GM12878 (cell line): ENCODE measurements around the gene CALN1.

Experiments
- EP300 ChIP-seq, 2 experiments: fragments of 150-350 bp in 1 of 2; IDR thresholded peaks; 2 replicates each; pipeline ENCODE4 v1.6.1; 2011 to 2012; ENCODE audit warnings: low read depth in 2 of 2, low read length in 2 of 2, borderline replicate concordance in 1 of 2, improper control_type of control experiment in 1 of 2, inconsistent platforms in 1 of 2; ENCODE audit not compliant: control insufficient read depth in 1 of 2
- ETV6 ChIP-seq, 2 experiments: fragments of 450-650 bp in 1 of 2; IDR thresholded peaks in 1 of 2; conservative IDR thresholded peaks in 1 of 2; 2 replicates each; pipeline ENCODE4 v1.6.1; 2014; ENCODE audit warnings: antibody characterized with exemption in 1 of 2, borderline replicate concordance in 1 of 2, low read depth in 1 of 2, mild to moderate bottlenecking in 1 of 2, moderate library complexity in 1 of 2
- KDM1A ChIP-seq: fragments of 200-600 bp; sonication (generic); IDR thresholded peaks from 2 replicates; pipeline ENCODE4 v1.6.1; 2016; ENCODE audit warnings: borderline replicate concordance
- POLR2AphosphoS5 ChIP-seq: IDR thresholded peaks from 2 replicates; pipeline ENCODE4 v1.6.1; 2011; ENCODE audit warnings: mild to moderate bottlenecking, low read length, inconsistent platforms
- RAD51 ChIP-seq: fragments of 450-650 bp; IDR thresholded peaks from 2 replicates; pipeline ENCODE4 v1.6.1; 2016; ENCODE audit warnings: moderate library complexity, mild to moderate bottlenecking, inconsistent platforms
- RBBP5 ChIP-seq: fragments of 200-600 bp; sonication (generic); conservative IDR thresholded peaks from 2 replicates; pipeline ENCODE4 v1.6.1; 2016
- SMAD1 ChIP-seq: fragments of 450-650 bp; IDR thresholded peaks from 2 replicates; pipeline ENCODE4 v1.6.1; 2018; ENCODE audit warnings: mild to moderate bottlenecking, low read depth; ENCODE audit not compliant: partially characterized antibody
- TF ChIP-seq, protein P1 (sequence below), 3 experiments: IDR thresholded peaks in 2 of 3; conservative IDR thresholded peaks in 1 of 3; 2 replicates each; pipeline ENCODE4 v1.5.1; 2011; ENCODE audit warnings: low read depth in 3 of 3, low read length in 3 of 3, mild to moderate bottlenecking in 3 of 3, control low read depth in 2 of 3, moderate library complexity in 2 of 3, inconsistent platforms in 1 of 3, mixed read lengths in 1 of 3; ENCODE audit not compliant: control insufficient read depth in 2 of 3, insufficient read depth in 1 of 3; ENCODE audit errors: extremely low read depth in 1 of 3
- TF ChIP-seq, protein P2 (sequence below): IDR thresholded peaks from 2 replicates; pipeline ENCODE4 v1.6.1; 2011; ENCODE audit warnings: low read depth, mild to moderate bottlenecking, low read length, moderate library complexity, borderline replicate concordance; ENCODE audit errors: extremely low read depth

DNA sequence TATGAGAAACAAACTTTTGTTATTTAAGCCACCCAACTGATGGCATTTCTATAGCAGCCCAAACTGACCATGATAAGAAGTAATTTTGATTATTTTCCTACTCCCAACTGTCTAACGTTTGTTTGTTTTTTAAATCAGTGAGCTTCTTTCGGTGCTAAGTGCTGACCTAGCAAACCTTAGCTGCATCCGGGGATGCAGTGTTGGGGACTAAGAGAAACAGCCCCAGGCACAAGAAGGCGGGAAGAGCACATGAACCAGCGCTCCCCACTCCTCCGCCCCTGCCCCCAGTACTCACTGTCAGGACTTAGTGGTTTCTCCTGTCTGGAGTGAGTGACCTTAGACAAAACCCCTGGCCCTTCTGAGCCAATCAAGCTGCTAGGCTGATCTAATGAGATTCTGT is 168.8 kb downstream of the CALN1 start:
- TF ChIP-seq RBBP5 (no peak), KDM1A (no peak), SMAD1 (no peak), RAD51 (no peak), POLR2AphosphoS5 (no peak), EP300 (IDR thresholded peaks at IDR 0.05; ENCODE audit: borderline replicate concordance in 1 of 2, control insufficient read depth in 1 of 2, low read depth in 2 of 2, low read length in 2 of 2) (no peak), ETV6 (conservative IDR thresholded peaks at IDR 0.05 in 1 of 2, IDR thresholded peaks at IDR 0.05 in 1 of 2; ENCODE audit: borderline replicate concordance in 1 of 2, low read depth in 1 of 2) (no peak)
- TF ChIP-seq, protein P1, sequence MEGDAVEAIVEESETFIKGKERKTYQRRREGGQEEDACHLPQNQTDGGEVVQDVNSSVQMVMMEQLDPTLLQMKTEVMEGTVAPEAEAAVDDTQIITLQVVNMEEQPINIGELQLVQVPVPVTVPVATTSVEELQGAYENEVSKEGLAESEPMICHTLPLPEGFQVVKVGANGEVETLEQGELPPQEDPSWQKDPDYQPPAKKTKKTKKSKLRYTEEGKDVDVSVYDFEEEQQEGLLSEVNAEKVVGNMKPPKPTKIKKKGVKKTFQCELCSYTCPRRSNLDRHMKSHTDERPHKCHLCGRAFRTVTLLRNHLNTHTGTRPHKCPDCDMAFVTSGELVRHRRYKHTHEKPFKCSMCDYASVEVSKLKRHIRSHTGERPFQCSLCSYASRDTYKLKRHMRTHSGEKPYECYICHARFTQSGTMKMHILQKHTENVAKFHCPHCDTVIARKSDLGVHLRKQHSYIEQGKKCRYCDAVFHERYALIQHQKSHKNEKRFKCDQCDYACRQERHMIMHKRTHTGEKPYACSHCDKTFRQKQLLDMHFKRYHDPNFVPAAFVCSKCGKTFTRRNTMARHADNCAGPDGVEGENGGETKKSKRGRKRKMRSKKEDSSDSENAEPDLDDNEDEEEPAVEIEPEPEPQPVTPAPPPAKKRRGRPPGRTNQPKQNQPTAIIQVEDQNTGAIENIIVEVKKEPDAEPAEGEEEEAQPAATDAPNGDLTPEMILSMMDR (IDR thresholded peaks at IDR 0.05 in 2 of 3, conservative IDR thresholded peaks at IDR 0.05 in 1 of 3; ENCODE audit: control insufficient read depth in 2 of 3, extremely low read depth in 1 of 3, insufficient read depth in 1 of 3, low read depth in 3 of 3, low read length in 3 of 3), result no peak
- TF ChIP-seq, protein P2, sequence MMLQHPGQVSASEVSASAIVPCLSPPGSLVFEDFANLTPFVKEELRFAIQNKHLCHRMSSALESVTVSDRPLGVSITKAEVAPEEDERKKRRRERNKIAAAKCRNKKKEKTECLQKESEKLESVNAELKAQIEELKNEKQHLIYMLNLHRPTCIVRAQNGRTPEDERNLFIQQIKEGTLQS, result no peak
